HL-60 (cell line): ENCODE results near the gene INSRR.

Experiments used
- DNase-seq, 2 experiments: peaks; one replicate each; pipeline ENCODE4 v3.0.0-alpha.2; 2010 to 2020; ENCODE audit warnings: low read depth in 1 of 2, low spot score in 1 of 2
- H3K27ac ChIP-seq: fragments of 250-450 bp; sonication (Bioruptor Pico); replicated peaks from 2 replicates; pipeline ENCODE4 v1.5.1; 2020; ENCODE audit warnings: mild to moderate bottlenecking, moderate library complexity
- H3K27me3 ChIP-seq: fragments of 250-450 bp; sonication (Bioruptor Pico); 2 replicates; pipeline ENCODE4 v1.5.1; 2021; ENCODE audit warnings: mild to moderate bottlenecking, moderate library complexity; ENCODE audit not compliant: insufficient read depth, poor library complexity, severe bottlenecking
- H3K4me3 ChIP-seq: replicated peaks from 2 replicates; pipeline ENCODE4 v1.5.1; 2011; ENCODE audit warnings: mild to moderate bottlenecking, control low read depth, low read length; ENCODE audit not compliant: insufficient read depth
- CTCF ChIP-seq: IDR thresholded peaks from one replicate; pipeline ENCODE4 v1.5.1; 2011; ENCODE audit warnings: low read length, control low read depth, inconsistent platforms; ENCODE audit not compliant: insufficient read depth
- GABPA ChIP-seq: IDR thresholded peaks from 2 replicates; pipeline ENCODE4 v1.6.1; 2012; ENCODE audit warnings: low read depth
- POLR2AphosphoS5 ChIP-seq: IDR thresholded peaks from 2 replicates; pipeline ENCODE4 v1.6.1; 2012; ENCODE audit warnings: low read depth
- SPI1 ChIP-seq: IDR thresholded peaks from 2 replicates; pipeline ENCODE4 v1.6.1; 2012; ENCODE audit warnings: low read depth, mild to moderate bottlenecking, borderline replicate concordance
- TF ChIP-seq, protein P1 (sequence below): IDR thresholded peaks from 2 replicates; pipeline ENCODE4 v1.6.1; 2012; ENCODE audit warnings: low read depth; ENCODE audit not compliant: insufficient replicate concordance

The INSRR gene

DNA sequence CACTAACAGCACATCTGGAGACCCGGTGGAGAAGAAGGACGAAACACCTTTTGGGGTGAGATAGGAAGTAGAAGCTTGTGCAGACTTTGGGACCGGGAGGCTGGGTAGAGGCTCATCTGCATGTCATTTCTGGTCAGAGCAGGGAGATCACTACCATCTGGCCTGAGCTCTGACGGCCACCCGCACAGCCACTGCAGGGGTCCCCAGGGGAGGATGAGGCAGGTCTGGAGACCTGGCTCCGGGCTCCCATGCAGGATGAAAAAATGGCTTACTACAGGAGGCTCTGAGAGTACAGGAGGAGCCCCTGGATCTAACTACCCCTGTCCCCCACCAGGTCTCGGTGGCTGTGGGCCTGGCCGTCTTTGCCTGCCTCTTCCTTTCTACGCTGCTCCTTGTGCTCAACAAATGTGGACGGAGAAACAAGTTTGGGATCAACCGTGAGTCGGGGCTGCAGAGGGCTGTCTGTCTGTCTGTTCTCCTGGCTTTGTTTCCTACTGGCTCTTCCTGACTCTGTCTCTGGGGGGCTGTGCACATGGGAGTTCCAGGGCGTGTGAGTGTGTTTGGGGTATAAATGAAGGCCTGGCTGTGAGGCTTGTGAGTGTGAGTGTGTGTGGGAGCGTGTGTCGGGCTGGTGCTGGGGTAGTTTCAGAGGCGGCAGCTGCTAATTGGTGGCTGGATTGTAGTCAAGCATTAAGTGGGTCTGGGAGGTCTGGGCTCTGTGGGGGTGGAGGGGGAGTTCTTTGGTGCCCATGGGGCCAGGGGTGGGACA, 15.8 kb upstream of the INSRR start:
- DNase-seq = no peak
- Histone ChIP-seq H3K27ac (no peak overlapping the region), H3K27me3 (peaks cover 41% of the 10 kb centered on the region), H3K4me3 (no peak overlapping the region)
- no peak for TF ChIP-seq CTCF
- no peak for TF ChIP-seq GABPA
- TF ChIP-seq SPI1 = no peak
- no peak for TF ChIP-seq POLR2AphosphoS5
- TF ChIP-seq, protein P1, sequence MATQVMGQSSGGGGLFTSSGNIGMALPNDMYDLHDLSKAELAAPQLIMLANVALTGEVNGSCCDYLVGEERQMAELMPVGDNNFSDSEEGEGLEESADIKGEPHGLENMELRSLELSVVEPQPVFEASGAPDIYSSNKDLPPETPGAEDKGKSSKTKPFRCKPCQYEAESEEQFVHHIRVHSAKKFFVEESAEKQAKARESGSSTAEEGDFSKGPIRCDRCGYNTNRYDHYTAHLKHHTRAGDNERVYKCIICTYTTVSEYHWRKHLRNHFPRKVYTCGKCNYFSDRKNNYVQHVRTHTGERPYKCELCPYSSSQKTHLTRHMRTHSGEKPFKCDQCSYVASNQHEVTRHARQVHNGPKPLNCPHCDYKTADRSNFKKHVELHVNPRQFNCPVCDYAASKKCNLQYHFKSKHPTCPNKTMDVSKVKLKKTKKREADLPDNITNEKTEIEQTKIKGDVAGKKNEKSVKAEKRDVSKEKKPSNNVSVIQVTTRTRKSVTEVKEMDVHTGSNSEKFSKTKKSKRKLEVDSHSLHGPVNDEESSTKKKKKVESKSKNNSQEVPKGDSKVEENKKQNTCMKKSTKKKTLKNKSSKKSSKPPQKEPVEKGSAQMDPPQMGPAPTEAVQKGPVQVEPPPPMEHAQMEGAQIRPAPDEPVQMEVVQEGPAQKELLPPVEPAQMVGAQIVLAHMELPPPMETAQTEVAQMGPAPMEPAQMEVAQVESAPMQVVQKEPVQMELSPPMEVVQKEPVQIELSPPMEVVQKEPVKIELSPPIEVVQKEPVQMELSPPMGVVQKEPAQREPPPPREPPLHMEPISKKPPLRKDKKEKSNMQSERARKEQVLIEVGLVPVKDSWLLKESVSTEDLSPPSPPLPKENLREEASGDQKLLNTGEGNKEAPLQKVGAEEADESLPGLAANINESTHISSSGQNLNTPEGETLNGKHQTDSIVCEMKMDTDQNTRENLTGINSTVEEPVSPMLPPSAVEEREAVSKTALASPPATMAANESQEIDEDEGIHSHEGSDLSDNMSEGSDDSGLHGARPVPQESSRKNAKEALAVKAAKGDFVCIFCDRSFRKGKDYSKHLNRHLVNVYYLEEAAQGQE = no peak

- no peak overlapping the region for H3K27ac ChIP-seq
These were observed 15.2 kb upstream of the INSRR start for GRCh38 chr1:156874142-156874541.

GRCh38 chr1:156873659-156874058, 14.7 kb upstream of the INSRR start:
- Histone ChIP-seq H3K27me3 (peaks cover 39% of the 10 kb centered on the region), H3K27ac (no peak overlapping the region), H3K4me3 (no peak overlapping the region)
- DNase-seq = no peak
- TF ChIP-seq, protein P1 = no peak
- TF ChIP-seq GABPA = no peak

More at GRCh38 chr1:156874142-156874541, 15.2 kb upstream of the INSRR start:
- no peak overlapping the region for H3K4me3 ChIP-seq
- no peak for DNase-seq
- H3K27me3 ChIP-seq = peaks cover 35% of the 10 kb centered on the region
- TF ChIP-seq POLR2AphosphoS5 (no peak), CTCF (no peak), GABPA (no peak), SPI1 (no peak)
- TF ChIP-seq, protein P1 = no peak
